ENCODE data around the gene ZCCHC24. TPM values are rescaled to one million over a fixed set of nuclear protein-coding genes. Genes with fewer than 3 reads are reported as not detected.

ZCCHC24 gene
- total RNA-seq, 1 experiment from 2014 or later, result 3.1 TPM

- BruUV-seq (replicated peaks), result no TSS peak
- ChIA-PET CTCF (no interaction called here), POLR2A (no interaction called here)
- H3K9me3 ChIP-seq, result no peaks in the 10 kb centered on the region
- intact Hi-C loops (cut with micrococcal nuclease; ENCODE audit: unreplicated experiment), result no loop called here
- no peak for DNase-seq
- H3K36me3 ChIP-seq (ENCODE audit: control insufficient read depth, insufficient read depth, low read length), result no peaks in the 10 kb centered on the region
- Mint-ChIP-seq H3K27me3 (ENCODE audit: insufficient read depth, unreplicated experiment) (no peaks in the 10 kb centered on the region), H3K36me3 (ENCODE audit: insufficient read depth, unreplicated experiment) (no peaks in the 10 kb centered on the region), H3K4me3 (ENCODE audit: unreplicated experiment) (no peak overlapping the region), H3K27ac (ENCODE audit: unreplicated experiment) (no peak overlapping the region), H3K9me3 (ENCODE audit: unreplicated experiment) (no peaks in the 10 kb centered on the region), H3K4me1 (ENCODE audit: low read depth, unreplicated experiment) (no peaks in the 10 kb centered on the region)
- no peak overlapping the region for H3K4me3 ChIP-seq (ENCODE audit: low read depth, low read length)
- H3K4me1 ChIP-seq, result no peaks in the 10 kb centered on the region
- no peaks in the 10 kb centered on the region for H3K27me3 ChIP-seq (replicated peaks; ENCODE audit: control insufficient read depth, insufficient read depth, low read length)
- no peak for TF ChIP-seq CTCF (IDR thresholded peaks at IDR 0.05; ENCODE audit: insufficient read depth in 1 of 2, low read depth in 1 of 2, low read length in 1 of 2, severe bottlenecking in 1 of 2, unreplicated experiment in 1 of 2)
Measured at GRCh38 chr10:79377557-79378382, 67.7 kb downstream of the ZCCHC24 start.

GRCh38 chr10:79376751-79377556 is 68.5 kb downstream of the ZCCHC24 start:
- POLR2A ChIA-PET, result no interaction called here
- no peaks in the 10 kb centered on the region for H3K4me1 Mint-ChIP-seq (ENCODE audit: low read depth, unreplicated experiment)
- intact Hi-C loops (cut with micrococcal nuclease; ENCODE audit: unreplicated experiment), result no loop called here
- Histone ChIP-seq H3K27me3 (replicated peaks; ENCODE audit: control insufficient read depth, insufficient read depth, low read length) (no peaks in the 10 kb centered on the region), H3K4me1 (no peaks in the 10 kb centered on the region), H3K36me3 (ENCODE audit: control insufficient read depth, insufficient read depth, low read length) (no peaks in the 10 kb centered on the region), H3K4me3 (ENCODE audit: low read depth, low read length) (no peak overlapping the region), H3K9me3 (no peaks in the 10 kb centered on the region)
- no peak for DNase-seq
- no peaks in the 10 kb centered on the region for H3K27me3 Mint-ChIP-seq (ENCODE audit: insufficient read depth, unreplicated experiment)
- no peak overlapping the region for H3K4me3 Mint-ChIP-seq (ENCODE audit: unreplicated experiment)
- no peak for TF ChIP-seq CTCF (IDR thresholded peaks at IDR 0.05; ENCODE audit: insufficient read depth in 1 of 2, low read depth in 1 of 2, low read length in 1 of 2, severe bottlenecking in 1 of 2, unreplicated experiment in 1 of 2)
- H3K36me3 Mint-ChIP-seq (ENCODE audit: insufficient read depth, unreplicated experiment), result no peaks in the 10 kb centered on the region
- CTCF ChIA-PET, result no interaction called here
- no peaks in the 10 kb centered on the region for H3K9me3 Mint-ChIP-seq (ENCODE audit: unreplicated experiment)
- no peak overlapping the region for H3K27ac Mint-ChIP-seq (ENCODE audit: unreplicated experiment)
- no TSS peak for BruUV-seq (replicated peaks)

GRCh38 chr10:79376078-79376628 is 69.3 kb downstream of the ZCCHC24 start:
- no peaks in the 10 kb centered on the region for H3K36me3 ChIP-seq (ENCODE audit: control insufficient read depth, insufficient read depth, low read length)
- H3K4me3 ChIP-seq (ENCODE audit: low read depth, low read length), result no peak overlapping the region
- BruUV-seq (replicated peaks), result no TSS peak
- no peaks in the 10 kb centered on the region for H3K4me1 ChIP-seq
- no peaks in the 10 kb centered on the region for H3K27me3 ChIP-seq (replicated peaks; ENCODE audit: control insufficient read depth, insufficient read depth, low read length)
- POLR2A ChIA-PET, result no interaction called here
- DNase-seq, result no peak
- no peaks in the 10 kb centered on the region for H3K4me1 Mint-ChIP-seq (ENCODE audit: low read depth, unreplicated experiment)
- no peak overlapping the region for H3K4me3 Mint-ChIP-seq (ENCODE audit: unreplicated experiment)
- no peaks in the 10 kb centered on the region for H3K9me3 ChIP-seq
- H3K27ac Mint-ChIP-seq (ENCODE audit: unreplicated experiment), result no peak overlapping the region
- no peak for TF ChIP-seq CTCF (IDR thresholded peaks at IDR 0.05; ENCODE audit: insufficient read depth in 1 of 2, low read depth in 1 of 2, low read length in 1 of 2, severe bottlenecking in 1 of 2, unreplicated experiment in 1 of 2)
- CTCF ChIA-PET, result interaction anchor here (0.7 to 2.5 kb wide), 2 partner anchors 112 to 121 kb away, joined by 3 to 21 read pairs; no protein-coding TSS in a partner anchor
- no peaks in the 10 kb centered on the region for H3K27me3 Mint-ChIP-seq (ENCODE audit: insufficient read depth, unreplicated experiment)
- no peaks in the 10 kb centered on the region for H3K9me3 Mint-ChIP-seq (ENCODE audit: unreplicated experiment)
- intact Hi-C loops (cut with micrococcal nuclease; ENCODE audit: unreplicated experiment), result no loop called here
- no peaks in the 10 kb centered on the region for H3K36me3 Mint-ChIP-seq (ENCODE audit: insufficient read depth, unreplicated experiment)

All from Caco-2 (cell line).